HepG2 (cell line): Measurements from ENCODE around the gene KREMEN1.

Experiments
- MED8 ChIP-seq: sonication (generic); formaldehyde crosslinking; IDR thresholded peaks from 2 replicates; pipeline ENCODE4 v1.8.1; 2023; ENCODE audit warnings: mild to moderate bottlenecking, missing genetic modification reagents; ENCODE audit not compliant: insufficient replicate concordance
- MXI1 ChIP-seq: IDR thresholded peaks from 3 replicates; pipeline ENCODE4 v1.6.1; 2012; ENCODE audit warnings: low read depth, low read length, inconsistent platforms, borderline replicate concordance
- NFYB ChIP-seq: sonication (generic); formaldehyde crosslinking; IDR thresholded peaks from 2 replicates; pipeline ENCODE4 v1.4.0; 2020; ENCODE audit warnings: missing genetic modification reagents
- POLR2A ChIP-seq, 2 experiments: IDR thresholded peaks; 2 replicates each; pipeline ENCODE4 v1.6.1; 2011; ENCODE audit warnings: low read depth in 2 of 2, low read length in 2 of 2, mild to moderate bottlenecking in 1 of 2, moderate library complexity in 1 of 2; ENCODE audit not compliant: insufficient read depth in 1 of 2
- POLR2AphosphoS5 ChIP-seq: IDR thresholded peaks from 2 replicates; pipeline ENCODE4 v1.6.1; 2012; ENCODE audit warnings: low read depth, low read length
- REST ChIP-seq, 2 experiments: IDR thresholded peaks; 2 replicates each; pipeline ENCODE4 v1.6.1; 2011 to 2012; ENCODE audit warnings: low read length in 2 of 2, borderline replicate concordance in 1 of 2, low read depth in 1 of 2, mild to moderate bottlenecking in 1 of 2, moderate library complexity in 1 of 2
- TF ChIP-seq, protein P1 (sequence below): sonication (generic); formaldehyde crosslinking; IDR thresholded peaks from 2 replicates; pipeline ENCODE4 v1.5.0; 2020; ENCODE audit warnings: mild to moderate bottlenecking, missing genetic modification reagents, moderate library complexity
- TF ChIP-seq, protein P2 (sequence below): sonication (generic); formaldehyde crosslinking; conservative IDR thresholded peaks from 2 replicates; pipeline ENCODE4 v1.4.0; 2020; ENCODE audit warnings: missing genetic modification reagents

DNA sequence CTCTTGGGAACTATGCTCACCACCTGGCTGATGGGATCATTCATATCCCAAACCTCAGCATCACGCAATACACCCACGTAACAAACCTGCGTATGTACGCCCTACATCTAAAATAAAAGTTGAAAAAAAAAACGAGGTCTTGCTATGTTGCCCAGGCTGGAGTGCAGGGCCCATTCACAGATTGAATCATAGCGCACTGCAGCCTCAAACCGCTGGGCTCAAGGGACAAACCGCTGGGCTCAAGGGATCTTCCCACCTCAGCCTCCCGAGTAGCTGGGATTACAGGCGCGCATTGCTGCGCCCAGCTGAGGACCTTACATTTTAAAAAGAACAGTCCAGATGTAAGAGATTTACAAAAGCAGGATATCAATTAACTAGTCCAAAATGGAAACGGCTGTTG lies 91.0 kb downstream of the KREMEN1 start:
- TF ChIP-seq MED8 (CRISPR knock-in tag) (no peak), REST (IDR thresholded peaks at IDR 0.05; ENCODE audit: borderline replicate concordance in 1 of 2, low read depth in 1 of 2, low read length in 2 of 2) (no peak), POLR2A (IDR thresholded peaks at IDR 0.05; ENCODE audit: insufficient read depth in 1 of 2, low read depth in 2 of 2, low read length in 2 of 2) (no peak), POLR2AphosphoS5 (no peak), NFYB (no peak), MXI1 (no peak)
- TF ChIP-seq, protein P1, sequence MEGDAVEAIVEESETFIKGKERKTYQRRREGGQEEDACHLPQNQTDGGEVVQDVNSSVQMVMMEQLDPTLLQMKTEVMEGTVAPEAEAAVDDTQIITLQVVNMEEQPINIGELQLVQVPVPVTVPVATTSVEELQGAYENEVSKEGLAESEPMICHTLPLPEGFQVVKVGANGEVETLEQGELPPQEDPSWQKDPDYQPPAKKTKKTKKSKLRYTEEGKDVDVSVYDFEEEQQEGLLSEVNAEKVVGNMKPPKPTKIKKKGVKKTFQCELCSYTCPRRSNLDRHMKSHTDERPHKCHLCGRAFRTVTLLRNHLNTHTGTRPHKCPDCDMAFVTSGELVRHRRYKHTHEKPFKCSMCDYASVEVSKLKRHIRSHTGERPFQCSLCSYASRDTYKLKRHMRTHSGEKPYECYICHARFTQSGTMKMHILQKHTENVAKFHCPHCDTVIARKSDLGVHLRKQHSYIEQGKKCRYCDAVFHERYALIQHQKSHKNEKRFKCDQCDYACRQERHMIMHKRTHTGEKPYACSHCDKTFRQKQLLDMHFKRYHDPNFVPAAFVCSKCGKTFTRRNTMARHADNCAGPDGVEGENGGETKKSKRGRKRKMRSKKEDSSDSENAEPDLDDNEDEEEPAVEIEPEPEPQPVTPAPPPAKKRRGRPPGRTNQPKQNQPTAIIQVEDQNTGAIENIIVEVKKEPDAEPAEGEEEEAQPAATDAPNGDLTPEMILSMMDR, result no peak
- TF ChIP-seq, protein P2, sequence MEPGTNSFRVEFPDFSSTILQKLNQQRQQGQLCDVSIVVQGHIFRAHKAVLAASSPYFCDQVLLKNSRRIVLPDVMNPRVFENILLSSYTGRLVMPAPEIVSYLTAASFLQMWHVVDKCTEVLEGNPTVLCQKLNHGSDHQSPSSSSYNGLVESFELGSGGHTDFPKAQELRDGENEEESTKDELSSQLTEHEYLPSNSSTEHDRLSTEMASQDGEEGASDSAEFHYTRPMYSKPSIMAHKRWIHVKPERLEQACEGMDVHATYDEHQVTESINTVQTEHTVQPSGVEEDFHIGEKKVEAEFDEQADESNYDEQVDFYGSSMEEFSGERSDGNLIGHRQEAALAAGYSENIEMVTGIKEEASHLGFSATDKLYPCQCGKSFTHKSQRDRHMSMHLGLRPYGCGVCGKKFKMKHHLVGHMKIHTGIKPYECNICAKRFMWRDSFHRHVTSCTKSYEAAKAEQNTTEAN (CRISPR knock-in tag), result no peak
